GM21717 (cell line): ENCODE results near the gene ZDHHC11.
"Not testable (repeated sequence)": the region's sequence is repeated elsewhere in the genome, so short reads cannot be mapped to it uniquely, and the experiment has no call there.

Experiments used
- ATAC-seq: cut with Tn5 transposase; IDR thresholded peaks from one replicate; pipeline ENCODE4 v1.9.1; 2021; ENCODE audit warnings: mild to moderate bottlenecking, moderate library complexity; ENCODE audit not compliant: unreplicated experiment

The ZDHHC11 gene

DNA sequence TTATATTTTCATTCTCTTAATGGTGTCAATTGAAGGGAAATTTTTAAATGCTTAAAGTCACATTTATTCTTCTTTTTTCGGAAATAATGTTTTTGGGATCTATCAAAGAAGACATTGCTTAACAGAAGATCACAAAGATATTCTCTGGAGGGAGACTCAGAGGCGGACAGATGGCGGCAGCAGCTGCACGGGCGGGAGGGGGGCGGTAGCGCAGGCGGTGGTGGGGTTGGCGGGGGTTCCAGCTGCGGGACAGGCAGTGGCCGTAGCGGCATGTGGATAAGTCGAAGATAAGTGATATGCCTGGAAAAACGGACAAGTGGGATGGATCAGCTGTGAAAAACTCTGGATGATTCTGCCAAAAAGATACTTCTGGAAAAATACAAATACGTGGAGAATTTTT is 34.6 kb downstream of the ZDHHC11 start:
- no peak for ATAC-seq

GRCh38 chr5:815449-815848 is 35.3 kb downstream of the ZDHHC11 start:
- ATAC-seq, result no peak

- ATAC-seq, result not testable (repeated sequence)
Measured at GRCh38 chr5:813575-813974, 37.2 kb downstream of the ZDHHC11 start.

- ATAC-seq, result not testable (repeated sequence)
Measured at GRCh38 chr5:811384-811783, 39.4 kb downstream of the ZDHHC11 start.

- not testable (repeated sequence) for ATAC-seq
Measured at GRCh38 chr5:807719-808514, 42.9 kb downstream of the ZDHHC11 start.

DNA sequence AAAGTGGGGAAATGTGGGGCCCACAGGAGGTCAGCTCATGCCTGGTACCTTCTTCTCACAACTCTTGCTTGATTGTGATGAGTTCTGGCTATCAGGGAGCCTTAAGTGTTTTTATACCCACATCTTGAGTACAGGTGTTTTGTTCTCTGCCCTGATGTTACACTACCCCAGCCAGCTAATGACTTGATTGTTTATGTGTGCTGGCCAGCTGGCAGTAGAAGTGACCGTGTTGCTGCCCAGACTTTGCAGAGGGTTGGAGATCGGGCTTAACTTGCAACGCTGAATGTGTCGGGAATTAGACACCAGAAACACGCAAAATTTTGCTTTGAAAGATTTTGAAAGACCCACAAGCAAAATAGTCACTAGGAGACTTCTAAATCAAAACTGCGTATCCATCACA is 49.3 kb downstream of the ZDHHC11 start:
- ATAC-seq, result no peak

GRCh38 chr5:801055-801454 is 49.7 kb downstream of the ZDHHC11 start:
- not testable (repeated sequence) for ATAC-seq

GRCh38 chr5:798505-799138 is 52.2 kb downstream of the ZDHHC11 start:
- ATAC-seq, result not testable (repeated sequence)

DNA sequence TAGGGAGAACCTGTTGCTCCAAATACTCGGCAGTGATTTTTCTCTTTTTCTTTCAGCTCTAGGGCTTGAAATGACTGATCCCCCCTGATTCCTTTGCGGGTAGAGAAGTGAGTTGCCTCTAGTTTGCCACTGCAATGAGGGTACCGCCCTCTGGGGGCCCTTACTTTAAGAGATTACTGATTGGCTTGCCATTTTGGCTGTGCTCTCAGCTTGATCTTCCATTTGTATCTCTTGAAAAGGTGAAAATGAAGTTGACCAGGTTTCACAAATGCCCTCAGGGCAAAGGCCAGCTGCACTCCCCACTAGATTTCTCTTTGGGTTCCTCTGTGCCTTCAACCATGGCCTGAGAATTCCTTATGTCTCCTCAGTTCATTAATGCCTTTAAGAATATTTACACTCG is 52.8 kb downstream of the ZDHHC11 start:
- ATAC-seq, result not testable (repeated sequence)

- ATAC-seq, result not testable (repeated sequence)
Measured at GRCh38 chr5:795873-796272, 54.9 kb downstream of the ZDHHC11 start.

- not testable (repeated sequence) for ATAC-seq
Measured at GRCh38 chr5:794948-795347, 55.8 kb downstream of the ZDHHC11 start.

- ATAC-seq, result not testable (repeated sequence)
Measured at GRCh38 chr5:788703-789102, 62.1 kb downstream of the ZDHHC11 start.

GRCh38 chr5:787857-788233 is 62.9 kb downstream of the ZDHHC11 start:
- ATAC-seq, result not testable (repeated sequence)

DNA sequence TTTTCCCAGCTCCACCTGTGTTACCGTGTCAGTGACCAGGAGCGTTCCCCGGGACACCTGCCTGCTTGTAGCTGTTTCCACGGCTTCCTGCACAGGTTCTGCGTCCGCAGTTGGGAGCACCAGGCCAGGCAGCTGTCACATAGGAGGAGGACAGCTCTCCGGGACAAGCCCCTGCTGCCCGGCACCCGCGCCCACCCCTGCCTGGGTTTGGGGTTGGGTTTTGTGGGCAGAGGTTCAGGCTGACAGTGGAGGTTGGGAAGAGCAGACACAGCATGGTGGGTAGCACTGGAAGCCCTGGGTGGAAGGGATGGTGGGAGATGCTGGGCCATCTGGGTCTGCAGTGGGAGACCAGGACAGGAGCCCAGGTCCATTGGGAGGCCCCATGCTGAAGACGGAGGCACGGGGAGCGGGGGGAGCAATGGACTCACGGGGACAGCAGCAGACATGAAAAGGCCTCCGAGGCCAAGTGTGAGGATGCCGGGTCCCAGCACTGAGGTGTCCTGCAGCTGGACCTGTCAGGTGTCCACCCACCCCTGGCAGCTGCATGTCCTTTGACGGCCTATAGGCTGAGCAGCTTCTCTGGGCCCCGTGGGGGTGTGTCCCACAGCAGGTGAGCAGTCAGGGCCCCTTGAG is 63.4 kb downstream of the ZDHHC11 start:
- not testable (repeated sequence) for ATAC-seq

DNA sequence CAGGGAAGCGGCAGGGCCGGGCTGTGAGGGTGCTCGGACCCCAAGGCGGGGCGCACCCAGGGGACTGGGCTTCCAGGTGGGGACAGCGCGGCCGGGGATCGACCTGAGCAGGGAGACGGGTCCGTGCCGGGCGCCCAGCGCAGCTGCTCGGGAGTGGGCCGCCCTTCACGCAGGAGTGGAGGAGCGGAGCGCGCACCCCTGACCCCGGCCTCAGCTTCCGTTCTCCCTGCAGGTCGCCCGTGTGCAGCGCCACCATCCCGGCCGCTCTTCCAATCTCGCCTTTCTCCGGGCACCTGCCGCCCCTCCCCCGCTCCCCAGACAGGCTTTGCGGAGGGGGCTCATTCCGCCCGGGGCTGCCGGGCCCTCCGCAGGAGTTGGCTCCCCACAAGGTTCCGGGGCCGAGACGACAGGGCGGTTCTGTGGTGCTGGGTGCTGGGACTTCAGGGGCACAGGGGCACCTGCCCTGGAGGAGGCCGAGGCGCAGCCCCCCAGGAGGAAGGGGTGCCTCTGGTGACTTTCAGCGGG is 65.5 kb downstream of the ZDHHC11 start:
- not testable (repeated sequence) for ATAC-seq

GRCh38 chr5:784428-785177 is 66.2 kb downstream of the ZDHHC11 start, which contains the start of gene ZDHHC11B:
ZDHHC11B (minus strand) TSS chr5:784729; CDS start chr5:766919, 17,810 bp downstream.
- ATAC-seq, result not testable (repeated sequence)

DNA sequence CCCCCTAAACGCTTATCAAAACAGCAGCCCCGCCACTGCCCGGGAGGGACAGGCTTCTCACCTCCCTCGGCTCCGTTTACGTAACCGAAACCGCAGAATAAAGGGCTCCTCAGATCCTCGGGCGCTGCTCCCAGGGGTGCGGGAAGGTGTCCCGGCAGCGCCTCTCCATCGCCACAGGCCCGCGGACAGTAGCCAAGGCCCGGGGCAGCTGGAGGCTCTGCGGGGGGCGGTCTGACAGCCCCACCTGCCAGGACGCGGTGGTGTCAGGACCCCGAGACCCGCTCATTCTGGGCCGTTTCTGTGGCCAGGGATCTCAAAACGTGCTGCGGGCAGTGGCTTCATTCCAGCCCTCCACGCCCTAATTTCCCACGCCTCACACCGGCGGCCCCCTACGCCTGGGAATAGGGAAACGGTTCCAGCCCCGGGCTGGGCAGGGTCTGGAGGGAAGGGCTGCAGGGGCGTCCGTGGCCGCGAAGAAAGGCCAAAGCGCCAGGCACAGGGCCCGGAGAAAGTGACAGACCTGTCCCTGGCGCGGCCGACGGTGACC is 66.8 kb downstream of the ZDHHC11 start:
- ATAC-seq, result not testable (repeated sequence)

DNA sequence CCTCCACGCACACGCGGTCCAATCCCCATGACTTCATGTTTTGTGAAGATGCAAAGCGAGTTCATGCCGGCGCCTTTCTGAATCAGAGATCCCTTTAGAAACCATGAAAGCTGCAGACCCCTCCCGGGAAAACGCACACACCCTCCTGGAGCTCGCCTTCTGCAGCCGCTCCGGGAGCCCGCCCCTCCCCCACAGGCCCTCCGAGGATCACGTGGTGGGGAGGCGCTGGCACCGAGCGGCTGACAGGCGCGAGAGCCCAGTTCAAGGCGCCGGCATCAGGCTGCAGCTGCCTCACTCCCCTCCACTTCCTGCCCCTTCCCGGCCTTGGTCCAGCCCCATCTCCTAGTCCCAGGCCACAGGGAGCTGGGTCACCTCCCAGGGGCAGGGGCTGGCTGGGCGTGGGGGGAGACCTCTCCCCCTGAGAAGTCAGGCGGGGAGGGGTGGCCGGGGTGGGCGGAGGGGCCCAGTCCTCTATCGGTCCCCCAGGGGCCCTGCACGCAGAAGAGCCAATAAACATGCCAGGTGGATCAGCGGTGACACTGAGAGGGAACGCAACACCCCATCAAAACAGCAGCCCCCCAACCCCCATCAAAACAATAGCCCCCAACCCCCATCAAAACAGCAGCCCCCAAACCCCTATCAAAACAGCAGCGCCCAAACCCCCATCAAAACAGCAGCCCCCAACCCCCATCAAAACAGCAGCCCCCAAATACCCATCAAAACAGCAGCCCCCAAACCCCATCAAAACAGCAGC is 67.6 kb downstream of the ZDHHC11 start:
- not testable (repeated sequence) for ATAC-seq

- ATAC-seq, result not testable (repeated sequence)
Measured at GRCh38 chr5:782356-782755, 68.4 kb downstream of the ZDHHC11 start.

DNA sequence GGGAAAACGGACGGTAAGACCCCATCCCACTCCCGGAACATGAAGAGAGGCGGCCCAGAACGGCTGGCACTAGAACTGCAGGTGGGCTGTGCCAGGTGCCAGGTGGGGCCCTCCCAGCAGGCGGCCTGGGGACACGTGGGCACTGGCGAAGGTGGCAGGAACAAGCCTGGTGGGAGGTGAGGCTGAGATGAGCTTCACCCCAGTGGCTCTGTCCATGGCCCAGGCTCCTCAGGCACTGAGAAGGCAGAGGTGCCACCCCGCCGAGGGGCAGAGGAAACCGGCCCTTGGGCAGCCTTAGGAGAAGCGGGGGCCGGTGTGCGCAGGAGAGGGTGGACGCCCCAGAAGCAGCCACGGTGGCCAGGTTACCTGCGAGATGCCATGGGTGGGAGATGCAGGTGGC is 70.2 kb downstream of the ZDHHC11 start:
- not testable (repeated sequence) for ATAC-seq
